ENCODE data around the gene NEURL3.

GRCh38 chr2:96447726-96448125, 57.4 kb downstream of the NEURL3 start:
- TF ChIP-seq TAF1 (IDR thresholded peaks at IDR 0.05; ENCODE audit: low read depth, low read length) (no peak), POLR2A (IDR thresholded peaks at IDR 0.05; ENCODE audit: low read depth, low read length) (no peak), POLR2AphosphoS5 (IDR thresholded peaks at IDR 0.05; ENCODE audit: low read depth, low read length) (no peak), PAX5 (IDR thresholded peaks at IDR 0.05; ENCODE audit: insufficient read depth, low read length, severe bottlenecking) (no peak), SPI1 (IDR thresholded peaks at IDR 0.05; ENCODE audit: low read depth, low read length) (no peak)

Measured in GM12891 (cell line).